Smooth muscle cell (in vitro differentiated cells): ENCODE measurements around the gene CADPS. TPM values are rescaled to one million over a fixed set of nuclear protein-coding genes. Genes with fewer than 3 reads are reported as not detected.

Experiments
- DNase-seq: peaks from one replicate; lab custom pipeline; 2025; ENCODE audit not compliant: unreplicated experiment; lab: John Stamatoyannopoulos, UW
- H2AFZ ChIP-seq: fragments of 200-600 bp; sonication (generic); 2 replicates; pipeline ENCODE4 v1.6.0; 2016; ENCODE audit warnings: antibody characterized with exemption, low read depth, mild to moderate bottlenecking
- H3F3A ChIP-seq: fragments of 200-600 bp; sonication (generic); 2 replicates; pipeline ENCODE4 v1.6.0; 2017; ENCODE audit warnings: antibody characterized with exemption, low read depth
- H3K27ac ChIP-seq: fragments of 200-600 bp; sonication (generic); 2 replicates; pipeline ENCODE4 v1.5.1; 2016; ENCODE audit warnings: low read depth, mild to moderate bottlenecking
- H3K27me3 ChIP-seq: fragments of 200-600 bp; sonication (generic); 2 replicates; pipeline ENCODE4 v1.6.1; 2016; ENCODE audit warnings: low read depth, mild to moderate bottlenecking
- H3K36me3 ChIP-seq: fragments of 200-600 bp; sonication (generic); 2 replicates; pipeline ENCODE4 v1.5.1; 2016; ENCODE audit warnings: low read depth
- H3K4me1 ChIP-seq: fragments of 200-600 bp; sonication (generic); 2 replicates; pipeline ENCODE4 v1.5.1; 2016; ENCODE audit warnings: low read depth
- H3K4me2 ChIP-seq: fragments of 200-600 bp; sonication (generic); 2 replicates; pipeline ENCODE4 v1.6.0; 2016; ENCODE audit warnings: mild to moderate bottlenecking
- H3K4me3 ChIP-seq: fragments of 200-600 bp; sonication (generic); 2 replicates; pipeline ENCODE4 v1.5.1; 2016; ENCODE audit warnings: mild to moderate bottlenecking
- H3K79me2 ChIP-seq: fragments of 200-600 bp; sonication (generic); 2 replicates; pipeline ENCODE4 v1.6.0; 2016; ENCODE audit warnings: low read depth, mild to moderate bottlenecking
- H3K9ac ChIP-seq: fragments of 200-600 bp; sonication (generic); 2 replicates; pipeline ENCODE4 v1.6.0; 2016; ENCODE audit warnings: low read depth
- H3K9me3 ChIP-seq: fragments of 200-600 bp; sonication (generic); replicated peaks from 2 replicates; pipeline ENCODE4 v1.5.1; 2016; ENCODE audit warnings: low read depth
- H4K20me1 ChIP-seq: fragments of 200-600 bp; sonication (generic); 2 replicates; pipeline ENCODE4 v1.6.0; 2016; ENCODE audit warnings: low read depth
- CTCF ChIP-seq: fragments of 200-600 bp; sonication (generic); IDR thresholded peaks from 2 replicates; pipeline ENCODE4 v1.5.1; 2017; ENCODE audit warnings: borderline replicate concordance, mild to moderate bottlenecking, antibody characterized with exemption; ENCODE audit not compliant: insufficient read depth, poor library complexity, severe bottlenecking
- WGBS: methylation state at CpG from one replicate; pipeline ENCODE4 v1.1.7; 2016; ENCODE audit warnings: low lambda C conversion rate; 5-methylcytosine and 5-hydroxymethylcytosine counted together
- polyA plus RNA-seq: library from polyadenylated mRNA; unstranded; fragments of >200 nt; fragmentation: Nextera tagmentation; extraction: Ambion mirVana; gene quantifications from 2 replicates; pipeline ENCODE4 v1.2.1, GENCODE V29; 2016
- total RNA-seq: library from RNA; depleted of rRNA; stranded (reverse); fragments of >200 nt; gene quantifications from 2 replicates; pipeline ENCODE4 v1.2.3, GENCODE V29; 2014

CADPS gene
- total and polyA plus RNA-seq, 2 experiments from 2014 or later: 4.4 to 38.4 TPM

DNA sequence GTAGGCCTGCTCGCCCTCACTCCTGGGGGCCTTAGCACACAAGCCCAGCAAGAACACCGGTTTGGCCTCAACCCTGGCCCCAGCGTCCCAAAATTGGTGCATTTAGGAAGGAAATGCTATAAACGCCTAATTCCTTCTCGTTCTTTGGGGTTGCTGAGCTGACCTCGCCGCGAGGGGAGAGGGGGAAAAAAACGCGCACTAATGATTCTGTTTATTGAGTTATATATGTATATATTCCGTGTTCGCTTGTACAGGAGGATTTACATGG lies 505.8 kb downstream of the CADPS start:
- Histone ChIP-seq H3K27ac (no peak overlapping the region), H3K79me2 (no peaks in the 10 kb centered on the region), H3K27me3 (peaks cover 100% of the 10 kb centered on the region), H3K4me3 (no peak overlapping the region), H3K4me2 (peak overlapping the region; percentile 48), H3K36me3 (no peaks in the 10 kb centered on the region), H3K9me3 (no peaks in the 10 kb centered on the region), H4K20me1 (no peaks in the 10 kb centered on the region), H3K4me1 (peaks cover 46% of the 10 kb centered on the region), H3K9ac (no peak overlapping the region), H2AFZ (no peak overlapping the region), H3F3A (no peaks in the 10 kb centered on the region)
- no peak for TF ChIP-seq CTCF
- DNase-seq: no peak
- 9% methylated on average over 12 of the region's 12 CpGs for WGBS

DNA sequence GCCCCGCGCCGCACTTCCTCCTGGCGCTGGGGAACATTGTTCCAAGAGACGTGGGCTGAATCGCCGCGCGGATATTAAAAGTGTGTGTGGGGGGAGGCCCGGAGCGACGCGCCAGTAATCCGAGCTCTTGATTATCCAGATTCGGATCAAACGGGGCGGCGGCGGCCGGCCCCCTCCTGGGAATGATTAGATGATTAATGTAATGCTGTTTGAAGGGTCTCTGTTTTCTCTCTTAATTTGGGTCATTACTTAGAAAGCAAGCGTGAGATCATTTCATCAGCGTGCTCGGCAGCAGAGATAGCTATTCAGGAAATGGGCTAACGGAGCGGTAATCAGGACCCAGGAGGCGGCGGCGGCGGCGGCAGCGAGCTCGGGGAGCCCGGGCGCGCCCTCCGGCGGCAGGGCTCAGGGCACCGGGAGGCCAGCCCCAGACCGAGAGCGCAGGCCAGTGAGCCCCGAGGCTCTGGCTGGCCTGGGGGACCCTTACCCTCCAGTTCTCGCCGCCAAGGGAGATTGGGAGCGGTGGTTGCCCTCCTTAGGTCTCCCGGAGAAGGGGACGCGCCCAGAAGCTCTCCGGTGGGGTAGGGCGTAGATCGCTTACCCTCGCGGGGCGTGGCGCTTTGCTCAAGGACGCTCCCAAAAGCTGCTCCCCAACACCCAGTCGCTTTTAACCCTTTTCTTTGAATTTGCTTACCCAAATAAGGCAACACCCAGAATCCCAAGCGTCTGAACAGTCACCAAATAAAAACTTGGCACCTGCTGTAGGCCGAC lies 506.3 kb downstream of the CADPS start:
- H3K27me3 ChIP-seq: peaks cover 100% of the 10 kb centered on the region
- no peak for TF ChIP-seq CTCF
- DNase-seq: no peak
- H3K27ac ChIP-seq: no peak overlapping the region
- WGBS: 3% methylated on average over 57 of the region's 58 CpGs
- H3K9me3 ChIP-seq: no peaks in the 10 kb centered on the region
- H3K4me3 ChIP-seq: no peak overlapping the region
- no peaks in the 10 kb centered on the region for H4K20me1 ChIP-seq
- no peak overlapping the region for H2AFZ ChIP-seq
- no peak overlapping the region for H3K9ac ChIP-seq
- H3K4me1 ChIP-seq: peaks cover 41% of the 10 kb centered on the region
- no peaks in the 10 kb centered on the region for H3K36me3 ChIP-seq
- H3F3A ChIP-seq: no peaks in the 10 kb centered on the region
- H3K79me2 ChIP-seq: no peaks in the 10 kb centered on the region
- H3K4me2 ChIP-seq: peak overlapping the region; percentile 48

GRCh38 chr3:62368290-62368704 lies 506.9 kb downstream of the CADPS start:
- no peaks in the 10 kb centered on the region for H4K20me1 ChIP-seq
- H3K27ac ChIP-seq: no peak overlapping the region
- H3K4me3 ChIP-seq: no peak overlapping the region
- H3K36me3 ChIP-seq: no peaks in the 10 kb centered on the region
- no peaks in the 10 kb centered on the region for H3K9me3 ChIP-seq
- no peaks in the 10 kb centered on the region for H3F3A ChIP-seq
- no peak overlapping the region for H3K4me2 ChIP-seq
- TF ChIP-seq CTCF: no peak
- 7% methylated on average over 19 of the region's 19 CpGs for WGBS
- peaks cover 100% of the 10 kb centered on the region for H3K27me3 ChIP-seq
- no peak overlapping the region for H3K9ac ChIP-seq
- peaks cover 39% of the 10 kb centered on the region for H3K4me1 ChIP-seq
- no peak overlapping the region for H2AFZ ChIP-seq
- no peak for DNase-seq
- no peaks in the 10 kb centered on the region for H3K79me2 ChIP-seq

- no peaks in the 10 kb centered on the region for H3K9me3 ChIP-seq
- peaks cover 100% of the 10 kb centered on the region for H3K27me3 ChIP-seq
- DNase-seq: no peak
- peaks cover 38% of the 10 kb centered on the region for H3K4me1 ChIP-seq
- no peaks in the 10 kb centered on the region for H4K20me1 ChIP-seq
- H3K36me3 ChIP-seq: no peaks in the 10 kb centered on the region
- no peaks in the 10 kb centered on the region for H3F3A ChIP-seq
- TF ChIP-seq CTCF: no peak
- H3K4me3 ChIP-seq: no peak overlapping the region
- no peak overlapping the region for H3K27ac ChIP-seq
- no peak overlapping the region for H2AFZ ChIP-seq
- no peak overlapping the region for H3K9ac ChIP-seq
- H3K79me2 ChIP-seq: no peaks in the 10 kb centered on the region
- 4% methylated on average over 25 of the region's 25 CpGs for WGBS
- H3K4me2 ChIP-seq: no peak overlapping the region
These were observed 507.4 kb downstream of the CADPS start for GRCh38 chr3:62367763-62368195.
